Hepatocyte (in vitro differentiated cells): ENCODE results near the gene BMP4. TPM values are rescaled to one million over a fixed set of nuclear protein-coding genes. Genes with fewer than 3 reads are reported as not detected.

Source experiments
- DNase-seq: peaks from one replicate; pipeline ENCODE4 v3.0.0-alpha.2; 2016; ENCODE audit warnings: low spot score
- H2AFZ ChIP-seq: fragments of 200-600 bp; sonication (generic); 2 replicates; pipeline ENCODE4 v1.6.0; 2016; ENCODE audit warnings: antibody characterized with exemption, mild to moderate bottlenecking
- H3K27ac ChIP-seq: fragments of 200-600 bp; sonication (generic); 2 replicates; pipeline ENCODE4 v1.5.1; 2016; ENCODE audit warnings: mild to moderate bottlenecking
- H3K27me3 ChIP-seq: fragments of 200-600 bp; sonication (generic); 2 replicates; pipeline ENCODE4 v1.6.1; 2016
- H3K36me3 ChIP-seq: fragments of 200-600 bp; sonication (generic); replicated peaks from 2 replicates; pipeline ENCODE4 v1.5.1; 2016; ENCODE audit warnings: low read depth; ENCODE audit not compliant: insufficient read depth
- H3K4me1 ChIP-seq: fragments of 200-600 bp; sonication (generic); 2 replicates; pipeline ENCODE4 v1.5.1; 2016; ENCODE audit warnings: mild to moderate bottlenecking, moderate library complexity; ENCODE audit not compliant: insufficient read depth
- H3K4me2 ChIP-seq: fragments of 200-600 bp; sonication (generic); 2 replicates; pipeline ENCODE4 v1.6.0; 2016
- H3K4me3 ChIP-seq: fragments of 200-600 bp; sonication (generic); 2 replicates; pipeline ENCODE4 v1.5.1; 2016; ENCODE audit warnings: mild to moderate bottlenecking
- H3K79me2 ChIP-seq: fragments of 200-600 bp; sonication (generic); 2 replicates; pipeline ENCODE4 v1.6.0; 2017; ENCODE audit warnings: mild to moderate bottlenecking
- H3K9me2 ChIP-seq: fragments of 200-600 bp; sonication (generic); replicated peaks from 2 replicates; pipeline ENCODE4 v1.6.0; 2017; ENCODE audit warnings: mild to moderate bottlenecking; ENCODE audit not compliant: insufficient read depth
- H3K9me3 ChIP-seq: fragments of 200-600 bp; sonication (generic); 2 replicates; pipeline ENCODE4 v1.5.1; 2016; ENCODE audit warnings: low read depth, mild to moderate bottlenecking
- H4K20me1 ChIP-seq: fragments of 200-600 bp; sonication (generic); 2 replicates; pipeline ENCODE4 v1.6.0; 2016; ENCODE audit warnings: mild to moderate bottlenecking; ENCODE audit not compliant: insufficient read depth, poor library complexity, severe bottlenecking
- EZH2 ChIP-seq: fragments of 200-600 bp; sonication (generic); IDR thresholded peaks from 2 replicates; pipeline ENCODE4 v1.6.1; 2016; ENCODE audit warnings: antibody characterized with exemption, mild to moderate bottlenecking, borderline replicate concordance
- EZH2phosphoT487 ChIP-seq: fragments of 200-600 bp; sonication (generic); IDR thresholded peaks from one replicate; pipeline ENCODE4 v1.6.1; 2018; ENCODE audit warnings: antibody characterized with exemption, mild to moderate bottlenecking, low read depth, moderate library complexity; ENCODE audit not compliant: unreplicated experiment, severe bottlenecking
- WGBS: methylation state at CpG from one replicate; pipeline ENCODE4 v1.1.6; 2016; ENCODE audit warnings: low lambda C conversion rate; ENCODE audit errors: missing lambda C conversion rate; 5-methylcytosine and 5-hydroxymethylcytosine counted together
- microRNA-seq: library from miRNA; unstranded; fragments of <30 nt; microRNA quantifications from one replicate; pipeline ENCODE4, GENCODE V29; 2017
- polyA plus RNA-seq: library from polyadenylated mRNA; unstranded; fragments of >200 nt; fragmentation: Nextera tagmentation; extraction: Ambion mirVana; gene quantifications from 2 replicates; pipeline ENCODE4 v1.2.1, GENCODE V29; 2016
- small RNA-seq: library from RNA; depleted of rRNA; stranded (forward); fragments of <200 nt; gene quantifications from one replicate; pipeline ENCODE3, GENCODE V24; 2014
- total RNA-seq: library from RNA; depleted of rRNA; stranded (reverse); fragments of >200 nt; gene quantifications from 2 replicates; pipeline ENCODE4 v1.2.3, GENCODE V29; 2014
- TF ChIP-seq, protein P1 (sequence below): fragments of 200-600 bp; sonication (generic); IDR thresholded peaks from 2 replicates; pipeline ENCODE4 v1.5.1; 2016; ENCODE audit warnings: antibody characterized with exemption, mild to moderate bottlenecking; ENCODE audit not compliant: poor library complexity

The BMP4 gene
- total and polyA plus RNA-seq, 2 experiments from 2014 or later = 50.6 to 56.0 TPM

DNA sequence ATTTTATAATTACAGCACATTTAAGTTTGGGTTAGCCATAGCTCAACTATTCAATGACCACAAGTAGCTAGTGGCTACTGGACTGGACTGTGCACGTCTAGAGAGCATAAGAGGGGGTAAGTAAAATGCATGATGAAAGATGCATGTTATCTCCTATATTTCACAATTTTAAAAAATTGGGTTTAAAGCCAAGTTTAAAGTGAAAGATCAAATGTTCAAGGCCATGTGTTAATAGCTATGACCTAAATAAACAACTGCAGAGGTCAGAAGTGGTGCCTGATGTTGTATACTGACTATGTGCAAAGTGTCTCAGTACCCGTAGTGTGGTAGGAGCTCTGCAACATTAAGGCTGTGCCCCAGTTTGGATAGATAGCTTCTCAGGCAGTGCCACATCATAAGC, 48.2 kb downstream of the BMP4 start:
- DNase-seq = no peak
- TF ChIP-seq, protein P1, sequence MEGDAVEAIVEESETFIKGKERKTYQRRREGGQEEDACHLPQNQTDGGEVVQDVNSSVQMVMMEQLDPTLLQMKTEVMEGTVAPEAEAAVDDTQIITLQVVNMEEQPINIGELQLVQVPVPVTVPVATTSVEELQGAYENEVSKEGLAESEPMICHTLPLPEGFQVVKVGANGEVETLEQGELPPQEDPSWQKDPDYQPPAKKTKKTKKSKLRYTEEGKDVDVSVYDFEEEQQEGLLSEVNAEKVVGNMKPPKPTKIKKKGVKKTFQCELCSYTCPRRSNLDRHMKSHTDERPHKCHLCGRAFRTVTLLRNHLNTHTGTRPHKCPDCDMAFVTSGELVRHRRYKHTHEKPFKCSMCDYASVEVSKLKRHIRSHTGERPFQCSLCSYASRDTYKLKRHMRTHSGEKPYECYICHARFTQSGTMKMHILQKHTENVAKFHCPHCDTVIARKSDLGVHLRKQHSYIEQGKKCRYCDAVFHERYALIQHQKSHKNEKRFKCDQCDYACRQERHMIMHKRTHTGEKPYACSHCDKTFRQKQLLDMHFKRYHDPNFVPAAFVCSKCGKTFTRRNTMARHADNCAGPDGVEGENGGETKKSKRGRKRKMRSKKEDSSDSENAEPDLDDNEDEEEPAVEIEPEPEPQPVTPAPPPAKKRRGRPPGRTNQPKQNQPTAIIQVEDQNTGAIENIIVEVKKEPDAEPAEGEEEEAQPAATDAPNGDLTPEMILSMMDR = no peak
- TF ChIP-seq EZH2 (no peak), EZH2phosphoT487 (no peak)
- Histone ChIP-seq H3K79me2 (no peaks in the 10 kb centered on the region), H3K27ac (no peak overlapping the region), H3K36me3 (no peaks in the 10 kb centered on the region), H3K4me3 (no peak overlapping the region), H3K9me2 (no peaks in the 10 kb centered on the region), H3K9me3 (no peaks in the 10 kb centered on the region), H3K27me3 (no peaks in the 10 kb centered on the region), H4K20me1 (no peaks in the 10 kb centered on the region), H2AFZ (no peak overlapping the region), H3K4me2 (no peak overlapping the region), H3K4me1 (peaks cover 12% of the 10 kb centered on the region)
- WGBS = 50% methylated on average over 2 of the region's 2 CpGs

DNA sequence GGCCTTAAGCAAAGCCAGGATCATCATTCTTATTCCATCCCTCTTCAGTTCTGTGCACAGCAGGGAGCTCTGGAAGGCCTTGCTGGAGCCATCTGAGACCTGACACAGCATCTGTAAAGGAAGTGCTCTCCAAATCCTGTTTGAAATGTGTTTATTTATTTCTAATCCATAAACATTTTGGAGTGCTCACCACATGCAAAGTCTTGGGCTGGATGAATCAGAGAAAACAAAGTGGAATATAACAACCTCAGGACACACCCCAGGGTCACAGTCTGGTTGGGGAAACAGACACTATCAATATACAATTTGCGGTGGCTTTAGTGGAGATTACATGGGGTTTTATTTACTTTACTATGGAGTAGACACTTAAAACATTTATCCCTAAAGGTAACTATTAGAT, 54.3 kb downstream of the BMP4 start:
- Histone ChIP-seq H3K79me2 (no peaks in the 10 kb centered on the region), H3K4me3 (no peak overlapping the region), H4K20me1 (no peaks in the 10 kb centered on the region), H3K4me2 (no peak overlapping the region), H3K27ac (no peak overlapping the region), H3K9me3 (no peaks in the 10 kb centered on the region), H3K27me3 (no peaks in the 10 kb centered on the region), H3K9me2 (no peaks in the 10 kb centered on the region), H2AFZ (no peak overlapping the region), H3K4me1 (no peaks in the 10 kb centered on the region), H3K36me3 (no peaks in the 10 kb centered on the region)
- DNase-seq = no peak
- WGBS = 23% methylated on average over 1 of the region's 1 CpG
- TF ChIP-seq EZH2phosphoT487 (no peak), EZH2 (no peak)
- TF ChIP-seq, protein P1 = no peak

DNA sequence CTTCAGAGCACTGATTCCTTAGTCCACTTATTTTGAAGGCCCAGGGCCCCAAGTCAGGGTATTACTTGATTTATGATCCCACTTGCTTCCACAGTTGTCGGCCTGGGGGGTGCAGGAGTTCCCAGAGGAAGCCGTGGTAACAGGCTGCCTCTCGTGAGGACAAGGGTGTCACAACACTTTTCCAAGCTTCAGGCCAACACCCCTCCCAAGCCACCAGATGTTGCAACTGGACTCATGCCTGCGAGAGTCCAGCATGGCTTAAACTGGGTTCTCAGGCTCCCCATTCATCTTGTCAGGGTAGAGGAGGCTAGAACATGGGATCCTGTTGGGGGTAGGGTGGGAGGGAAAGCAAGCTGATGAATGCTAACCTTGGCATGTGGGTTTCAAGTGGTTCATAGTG, 56.1 kb downstream of the BMP4 start:
- DNase-seq = no peak
- Histone ChIP-seq H3K27ac (no peak overlapping the region), H3K9me2 (no peaks in the 10 kb centered on the region), H3K79me2 (no peaks in the 10 kb centered on the region), H3K27me3 (no peaks in the 10 kb centered on the region), H4K20me1 (no peaks in the 10 kb centered on the region), H3K9me3 (no peaks in the 10 kb centered on the region), H3K4me3 (no peak overlapping the region), H3K4me1 (no peaks in the 10 kb centered on the region), H3K4me2 (no peak overlapping the region), H2AFZ (no peak overlapping the region), H3K36me3 (no peaks in the 10 kb centered on the region)
- TF ChIP-seq EZH2 (no peak), EZH2phosphoT487 (no peak)
- TF ChIP-seq, protein P1 = no peak
- 55% methylated on average over 4 of the region's 4 CpGs for WGBS

Small RNA genes within 50 kb of the gene (microRNA-seq; reads per million reads assigned to microRNA genes)
- 3.6 reads per million for gene MIR5580

Small RNA genes within 50 kb of the gene (small RNA-seq; reads per million reads assigned to genes)
- 0.22 reads per million for gene MIR5580
